K562 (cell line): Measurements from ENCODE around the gene CBX4.

ENCODE experiments used
- ATF3 ChIP-seq, 2 experiments: fragments of 450-650 bp in 1 of 2; sonication (generic) in 1 of 2; formaldehyde crosslinking in 1 of 2; IDR thresholded peaks in 1 of 2; conservative IDR thresholded peaks in 1 of 2; 2 replicates each; pipeline versions ENCODE4 v1.6.1 to v1.8.1; 2016 to 2023; ENCODE audit warnings: mild to moderate bottlenecking in 2 of 2, moderate library complexity in 2 of 2, inconsistent platforms in 1 of 2, missing genetic modification reagents in 1 of 2
- SNAPC5 ChIP-seq: fragments of 250-450 bp; sonication (Bioruptor Pico); IDR thresholded peaks from 2 replicates; pipeline ENCODE4 v1.8.0; 2021; ENCODE audit warnings: moderate library complexity, mild to moderate bottlenecking, inconsistent platforms
- THAP7 ChIP-seq: fragments of 250-450 bp; sonication (Bioruptor Pico); IDR thresholded peaks from 2 replicates; pipeline ENCODE4 v1.5.0; 2021
- ZFP1 ChIP-seq: fragments of 450-650 bp; formaldehyde crosslinking; IDR thresholded peaks from 2 replicates; pipeline ENCODE4 v1.4.0; 2020; ENCODE audit warnings: mild to moderate bottlenecking, mixed read lengths

GRCh38 chr17:79872762-79873161 lies 33.5 kb upstream of the CBX4 start:
- no peak for TF ChIP-seq ATF3 (IDR thresholded peaks at IDR 0.05)
- no peak for TF ChIP-seq ATF3 (CRISPR knock-in tag; conservative IDR thresholded peaks at IDR 0.05)
- TF ChIP-seq ZFP1 (CRISPR knock-in tag), result no peak
- TF ChIP-seq SNAPC5 (CRISPR knock-in tag), result no peak
- TF ChIP-seq THAP7, result no peak
